IMR-90 (cell line): ENCODE data around the gene R3HDM2. TPM values are rescaled to one million over a fixed set of nuclear protein-coding genes. Genes with fewer than 3 reads are reported as not detected.

Experiments
- ATAC-seq: fragments of 200-7000 bp; cut with Tn5 transposase; 2 replicates; pipeline ENCODE4 v1.9.1; 2020; ENCODE audit warnings: low read depth, mild to moderate bottlenecking, moderate library complexity
- BruUV-seq: library from RNA; stranded (reverse); fragments of 400-500 nt; replicated peaks from 2 replicates; lab custom pipeline; 2021; lab: Mats Ljungman, UMichigan
- CTCF ChIA-PET: fragments of 300-600 bp; formaldehyde crosslinking; extraction: SDS; loops from one replicate; lab custom pipeline; 2021; ENCODE audit warnings: antibody characterized with exemption; lab: Yijun Ruan, JAX
- POLR2A ChIA-PET: fragments of 300-600 bp; sonication (Branson Sonifier 250); formaldehyde crosslinking; loops from one replicate; lab custom pipeline; 2022; ENCODE audit warnings: antibody characterized with exemption; ENCODE audit not compliant: unreplicated experiment; lab: Charles Lee
- DNase-seq: peaks from one replicate; pipeline ENCODE4 v3.0.0; 2013
- H2AFZ ChIP-seq: replicated peaks from 2 replicates; pipeline ENCODE3; 2013; ENCODE audit warnings: low read length, mild to moderate bottlenecking; ENCODE audit not compliant: poor library complexity
- H2AK5ac ChIP-seq: 2 replicates; pipeline ENCODE4 v1.6.1; 2013; ENCODE audit warnings: low read depth, low read length, inconsistent platforms
- H2AK9ac ChIP-seq: replicated peaks from 2 replicates; pipeline ENCODE3; 2013; ENCODE audit warnings: mild to moderate bottlenecking, low read depth, low read length, moderate library complexity; ENCODE audit not compliant: poor library complexity
- H2BK120ac ChIP-seq: 2 replicates; pipeline ENCODE4 v1.6.1; 2013; ENCODE audit warnings: low read depth, low read length, inconsistent platforms
- H2BK15ac ChIP-seq: 3 replicates; pipeline ENCODE4 v1.6.1; 2013; ENCODE audit warnings: low read depth, low read length, inconsistent platforms
- H2BK20ac ChIP-seq: 2 replicates; pipeline ENCODE4 v1.6.1; 2013; ENCODE audit warnings: low read depth, mild to moderate bottlenecking, inconsistent platforms, low read length, moderate library complexity
- H2BK5ac ChIP-seq: 2 replicates; pipeline ENCODE4 v1.6.1; 2013; ENCODE audit warnings: mild to moderate bottlenecking, low read depth, low read length, inconsistent platforms; ENCODE audit not compliant: poor library complexity, severe bottlenecking
- H3K14ac ChIP-seq: replicated peaks from 2 replicates; pipeline ENCODE4 v1.6.1; 2013; ENCODE audit warnings: low read depth, low read length, inconsistent platforms
- H3K18ac ChIP-seq: 2 replicates; pipeline ENCODE4 v1.6.1; 2013; ENCODE audit warnings: low read depth, low read length, control low read depth
- H3K23ac ChIP-seq: 2 replicates; pipeline ENCODE4 v1.6.1; 2013; ENCODE audit warnings: low read depth, low read length, inconsistent platforms
- H3K27ac ChIP-seq: 2 replicates; pipeline ENCODE4 v1.5.1; 2013; ENCODE audit warnings: mild to moderate bottlenecking, control low read depth, low read length; ENCODE audit not compliant: insufficient read depth
- H3K27me3 ChIP-seq: 2 replicates; pipeline ENCODE4 v1.6.1; 2013; ENCODE audit warnings: low read length; ENCODE audit not compliant: control insufficient read depth, insufficient read depth
- H3K36me3 ChIP-seq: 2 replicates; pipeline ENCODE4 v1.6.1; 2013; ENCODE audit warnings: low read length, mixed read lengths; ENCODE audit not compliant: control insufficient read depth, insufficient read depth
- H3K4ac ChIP-seq: 2 replicates; pipeline ENCODE4 v1.6.1; 2013; ENCODE audit warnings: low read depth, low read length, inconsistent platforms
- H3K4me1 ChIP-seq: 2 replicates; pipeline ENCODE4 v1.6.1; 2013; ENCODE audit warnings: low read length, mixed read lengths; ENCODE audit not compliant: control insufficient read depth, insufficient read depth
- H3K4me2 ChIP-seq: 2 replicates; pipeline ENCODE4 v1.6.1; 2013; ENCODE audit warnings: low read depth, mild to moderate bottlenecking, control low read depth, low read length, moderate library complexity
- H3K4me3 ChIP-seq: 2 replicates; pipeline ENCODE4 v1.5.1; 2013; ENCODE audit warnings: low read depth, mild to moderate bottlenecking, control low read depth, low read length, moderate library complexity; ENCODE audit not compliant: insufficient read depth
- H3K56ac ChIP-seq: 2 replicates; pipeline ENCODE4 v1.6.1; 2013; ENCODE audit warnings: low read length, inconsistent platforms; ENCODE audit not compliant: insufficient read depth; ENCODE audit errors: extremely low read depth
- H3K79me1 ChIP-seq, 2 experiments: 2 replicates each; pipeline ENCODE4 v1.6.1; 2013; ENCODE audit warnings: low read length in 2 of 2, inconsistent platforms in 1 of 2, low read depth in 1 of 2
- H3K9ac ChIP-seq: 2 replicates; pipeline ENCODE4 v1.6.1; 2013; ENCODE audit warnings: low read depth, low read length, control low read depth
- H3K9me1 ChIP-seq: 2 replicates; pipeline ENCODE4 v1.6.1; 2013; ENCODE audit warnings: low read length, inconsistent platforms; ENCODE audit not compliant: insufficient read depth
- H3K9me3 ChIP-seq: 2 replicates; pipeline ENCODE4 v1.6.1; 2013; ENCODE audit warnings: low read length; ENCODE audit not compliant: control insufficient read depth, insufficient read depth
- H4K20me1 ChIP-seq: 2 replicates; pipeline ENCODE4 v1.6.1; 2013; ENCODE audit warnings: low read length, inconsistent platforms; ENCODE audit not compliant: insufficient read depth
- H4K5ac ChIP-seq: 2 replicates; pipeline ENCODE4 v1.6.1; 2013; ENCODE audit warnings: mild to moderate bottlenecking, low read depth, low read length, control low read depth
- H4K8ac ChIP-seq, 2 experiments: 2 replicates each; pipeline ENCODE4 v1.6.1; 2013; ENCODE audit warnings: low read depth in 2 of 2, low read length in 2 of 2, control low read depth in 1 of 2, inconsistent platforms in 1 of 2
- H4K91ac ChIP-seq: 2 replicates; pipeline ENCODE4 v1.6.1; 2013; ENCODE audit warnings: low read depth, low read length, inconsistent platforms; ENCODE audit not compliant: insufficient read depth
- CEBPB ChIP-seq: IDR thresholded peaks from 2 replicates; pipeline ENCODE4 v1.6.1; 2012; ENCODE audit warnings: low read depth, low read length, improper control_type of control experiment
- CHD1 ChIP-seq: IDR thresholded peaks from 2 replicates; pipeline ENCODE4 v1.6.1; 2012; ENCODE audit warnings: low read depth, low read length, improper control_type of control experiment
- MAFK ChIP-seq: IDR thresholded peaks from 2 replicates; pipeline ENCODE4 v1.6.1; 2012; ENCODE audit warnings: low read depth, low read length, improper control_type of control experiment
- MAZ ChIP-seq: IDR thresholded peaks from 2 replicates; pipeline ENCODE4 v1.6.1; 2012; ENCODE audit warnings: low read depth, mild to moderate bottlenecking, low read length, improper control_type of control experiment, moderate library complexity, borderline replicate concordance
- MXI1 ChIP-seq: IDR thresholded peaks from 2 replicates; pipeline ENCODE4 v1.6.1; 2012; ENCODE audit warnings: low read depth, mild to moderate bottlenecking, low read length, moderate library complexity, borderline replicate concordance
- NFE2L2 ChIP-seq: fragments of 150-350 bp; IDR thresholded peaks from 2 replicates; pipeline ENCODE4 v1.6.1; 2016; ENCODE audit warnings: low read depth, mild to moderate bottlenecking, low read length
- POLR2A ChIP-seq: IDR thresholded peaks from 2 replicates; pipeline ENCODE4 v1.6.1; 2012; ENCODE audit warnings: mild to moderate bottlenecking, low read depth, low read length
- RFX5 ChIP-seq: IDR thresholded peaks from 2 replicates; pipeline ENCODE4 v1.8.0; 2012; ENCODE audit warnings: low read depth, mild to moderate bottlenecking, low read length, moderate library complexity
- USF2 ChIP-seq: fragments of 150-350 bp; IDR thresholded peaks from 2 replicates; pipeline ENCODE4 v1.6.1; 2017; ENCODE audit warnings: mild to moderate bottlenecking, antibody characterized with exemption, low read length, low read depth
- WGBS, 2 experiments: methylation state at CpG; one replicate each; pipeline versions ENCODE4 v1.1.5 to v1.1.7; 2013; ENCODE audit warnings: missing lambda C conversion rate in 2 of 2; ENCODE audit not compliant: insufficient read length in 1 of 2; ENCODE audit errors: extremely low coverage in 2 of 2; 5-methylcytosine and 5-hydroxymethylcytosine counted together
- dilution Hi-C: fragments of 300-500 bp; cut with HindIII; formaldehyde crosslinking; loops from one replicate; pipeline ENCODE4 v1.14.3; 2018; ENCODE audit warnings: low sequenced_read_pairs; ENCODE audit not compliant: unreplicated experiment
- in situ Hi-C: fragments of 300-500 bp; cut with MboI; formaldehyde crosslinking; loops from 3 replicates; pipeline ENCODE4 v1.14.3; 2019; ENCODE audit warnings: low sequenced_read_pairs, inconsistent platforms, mixed read lengths
- intact Hi-C: fragments of 100-400 bp; cut with micrococcal nuclease; formaldehyde crosslinking; loops from 2 replicates; pipeline ENCODE4 v1.10.0; 2022
- polyA plus RNA-seq, 3 experiments: library from polyadenylated mRNA; depleted of rRNA; stranded (reverse); fragments of >200 nt; gene quantifications; 2 replicates each; pipeline ENCODE4 v1.2.3, GENCODE V29; 2012; ENCODE audit warnings: low replicate concordance in 1 of 3
- total RNA-seq: library from RNA; depleted of rRNA; stranded (reverse); fragments of >200 nt; gene quantifications from 2 replicates; pipeline ENCODE4 v1.2.3, GENCODE V29; 2012
- TF ChIP-seq, protein P1 (sequence below): fragments of 150-350 bp; IDR thresholded peaks from 2 replicates; pipeline ENCODE4 v1.6.1; 2016; ENCODE audit warnings: low read depth, mild to moderate bottlenecking, low read length, moderate library complexity, borderline replicate concordance
- TF ChIP-seq, protein P2 (sequence below): conservative IDR thresholded peaks from 2 replicates; pipeline ENCODE4 v1.5.1; 2012; ENCODE audit warnings: mild to moderate bottlenecking, low read depth, low read length, improper control_type of control experiment

R3HDM2 gene
- total and polyA plus RNA-seq, 2 of the 4 experiments (the other 2 are of a cell fraction): 7.5 to 28.4 TPM

DNA sequence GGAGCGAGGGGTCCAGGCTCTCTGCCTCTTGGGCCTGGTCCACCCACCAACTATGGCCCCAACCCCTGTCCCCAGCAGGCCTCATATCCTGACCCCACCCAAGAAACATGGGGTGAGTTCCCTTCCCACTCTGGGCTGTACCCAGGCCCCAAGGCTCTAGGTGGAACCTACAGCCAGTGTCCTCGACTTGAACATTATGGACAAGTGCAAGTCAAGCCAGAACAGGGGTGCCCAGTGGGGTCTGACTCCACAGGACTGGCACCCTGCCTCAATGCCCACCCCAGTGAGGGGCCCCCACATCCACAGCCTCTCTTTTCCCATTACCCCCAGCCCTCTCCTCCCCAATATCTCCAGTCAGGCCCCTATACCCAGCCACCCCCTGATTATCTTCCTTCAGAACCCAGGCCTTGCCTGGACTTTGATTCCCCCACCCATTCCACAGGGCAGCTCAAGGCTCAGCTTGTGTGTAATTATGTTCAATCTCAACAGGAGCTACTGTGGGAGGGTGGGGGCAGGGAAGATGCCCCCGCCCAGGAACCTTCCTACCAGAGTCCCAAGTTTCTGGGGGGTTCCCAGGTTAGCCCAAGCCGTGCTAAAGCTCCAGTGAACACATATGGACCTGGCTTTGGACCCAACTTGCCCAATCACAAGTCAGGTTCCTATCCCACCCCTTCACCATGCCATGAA lies 40.3 kb upstream of the R3HDM2 start:
- Histone ChIP-seq H4K91ac (no peak overlapping the region), H4K5ac (no peak overlapping the region), H3K4me3 (no peak overlapping the region), H2BK20ac (no peak overlapping the region), H4K20me1 (no peaks in the 10 kb centered on the region), H3K4me2 (no peak overlapping the region), H3K4me1 (0 out of 2 replicates have a peak, but pooled peaks cover 2% of the 10 kb centered on the region), H3K36me3 (no peaks in the 10 kb centered on the region), H3K9me1 (0 out of 2 replicates have a peak, but pooled peaks cover 3% of the 10 kb centered on the region), H3K18ac (no peak overlapping the region), H3K27me3 (peaks cover 49% of the 10 kb centered on the region), H3K79me1 (no peaks in the 10 kb centered on the region), H4K8ac (no peak overlapping the region), H3K4ac (no peak overlapping the region), H3K27ac (no peak overlapping the region), H3K56ac (no peak overlapping the region), H2AK5ac (no peak overlapping the region), H3K14ac (no peak overlapping the region), H2BK120ac (no peak overlapping the region), H3K23ac (no peak overlapping the region), H2AFZ (no peak overlapping the region), H2BK5ac (no peak overlapping the region), H3K9me3 (no peaks in the 10 kb centered on the region; the same call in 1 of the 2 replicates), H3K9ac (no peak overlapping the region), H2BK15ac (no peak overlapping the region), H2AK9ac (no peak overlapping the region)
- DNase-seq (no peak), ATAC-seq (no peak)
- dilution Hi-C loops: no loop called here
- no TSS peak for BruUV-seq
- ChIA-PET CTCF (no interaction called here), POLR2A (no interaction called here)
- in situ Hi-C loops: no loop called here
- no CpG with 5 or more reads among the region's 4 CpGs for whole genome bisulfite sequencing, 2 experiments
- intact Hi-C loops: no loop called here
- TF ChIP-seq MXI1: no peak
- no peak for TF ChIP-seq MAZ
- TF ChIP-seq, protein P1, sequence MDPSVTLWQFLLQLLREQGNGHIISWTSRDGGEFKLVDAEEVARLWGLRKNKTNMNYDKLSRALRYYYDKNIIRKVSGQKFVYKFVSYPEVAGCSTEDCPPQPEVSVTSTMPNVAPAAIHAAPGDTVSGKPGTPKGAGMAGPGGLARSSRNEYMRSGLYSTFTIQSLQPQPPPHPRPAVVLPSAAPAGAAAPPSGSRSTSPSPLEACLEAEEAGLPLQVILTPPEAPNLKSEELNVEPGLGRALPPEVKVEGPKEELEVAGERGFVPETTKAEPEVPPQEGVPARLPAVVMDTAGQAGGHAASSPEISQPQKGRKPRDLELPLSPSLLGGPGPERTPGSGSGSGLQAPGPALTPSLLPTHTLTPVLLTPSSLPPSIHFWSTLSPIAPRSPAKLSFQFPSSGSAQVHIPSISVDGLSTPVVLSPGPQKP: no peak
- TF ChIP-seq CHD1: no peak
- no peak for TF ChIP-seq CEBPB
- no peak for TF ChIP-seq POLR2A
- TF ChIP-seq NFE2L2: no peak
- TF ChIP-seq, protein P2, sequence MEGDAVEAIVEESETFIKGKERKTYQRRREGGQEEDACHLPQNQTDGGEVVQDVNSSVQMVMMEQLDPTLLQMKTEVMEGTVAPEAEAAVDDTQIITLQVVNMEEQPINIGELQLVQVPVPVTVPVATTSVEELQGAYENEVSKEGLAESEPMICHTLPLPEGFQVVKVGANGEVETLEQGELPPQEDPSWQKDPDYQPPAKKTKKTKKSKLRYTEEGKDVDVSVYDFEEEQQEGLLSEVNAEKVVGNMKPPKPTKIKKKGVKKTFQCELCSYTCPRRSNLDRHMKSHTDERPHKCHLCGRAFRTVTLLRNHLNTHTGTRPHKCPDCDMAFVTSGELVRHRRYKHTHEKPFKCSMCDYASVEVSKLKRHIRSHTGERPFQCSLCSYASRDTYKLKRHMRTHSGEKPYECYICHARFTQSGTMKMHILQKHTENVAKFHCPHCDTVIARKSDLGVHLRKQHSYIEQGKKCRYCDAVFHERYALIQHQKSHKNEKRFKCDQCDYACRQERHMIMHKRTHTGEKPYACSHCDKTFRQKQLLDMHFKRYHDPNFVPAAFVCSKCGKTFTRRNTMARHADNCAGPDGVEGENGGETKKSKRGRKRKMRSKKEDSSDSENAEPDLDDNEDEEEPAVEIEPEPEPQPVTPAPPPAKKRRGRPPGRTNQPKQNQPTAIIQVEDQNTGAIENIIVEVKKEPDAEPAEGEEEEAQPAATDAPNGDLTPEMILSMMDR: no peak
- TF ChIP-seq USF2: no peak
- no peak for TF ChIP-seq RFX5
- no peak for TF ChIP-seq MAFK
